Neural progenitor cell (in vitro differentiated cells): ENCODE results near the gene AFF4. TPM values are rescaled to one million over a fixed set of nuclear protein-coding genes. Genes with fewer than 3 reads are reported as not detected.

Experiments
- DNase-seq: peaks from one replicate; pipeline ENCODE4 v3.0.0-alpha.2; 2016; ENCODE audit warnings: low spot score
- H2AFZ ChIP-seq: fragments of 200-600 bp; sonication (generic); replicated peaks from 2 replicates; pipeline ENCODE4 v1.6.1; 2016; ENCODE audit warnings: antibody characterized with exemption
- H3F3A ChIP-seq: fragments of 200-600 bp; sonication (generic); 2 replicates; pipeline ENCODE4 v1.6.1; 2016; ENCODE audit warnings: antibody characterized with exemption, low read depth
- H3K27ac ChIP-seq: fragments of 200-600 bp; sonication (generic); 2 replicates; pipeline ENCODE4 v1.5.1; 2016; ENCODE audit warnings: mild to moderate bottlenecking
- H3K27me3 ChIP-seq: fragments of 200-600 bp; sonication (generic); 2 replicates; pipeline ENCODE4 v1.6.1; 2016; ENCODE audit warnings: mild to moderate bottlenecking, moderate library complexity
- H3K36me3 ChIP-seq: fragments of 200-600 bp; sonication (generic); 2 replicates; pipeline ENCODE4 v1.5.1; 2016
- H3K4me1 ChIP-seq: fragments of 200-600 bp; sonication (generic); 2 replicates; pipeline ENCODE4 v1.6.1; 2016; ENCODE audit warnings: mixed run types
- H3K4me2 ChIP-seq: fragments of 200-600 bp; sonication (generic); 2 replicates; pipeline ENCODE4 v1.6.1; 2016
- H3K4me3 ChIP-seq: fragments of 200-600 bp; sonication (generic); 2 replicates; pipeline ENCODE4 v1.5.1; 2016
- H3K79me2 ChIP-seq: fragments of 200-600 bp; sonication (generic); 2 replicates; pipeline ENCODE4 v1.6.1; 2016; ENCODE audit warnings: low read depth
- H3K9ac ChIP-seq: fragments of 200-600 bp; sonication (generic); 2 replicates; pipeline ENCODE4 v1.6.1; 2016
- H3K9me3 ChIP-seq: fragments of 200-600 bp; sonication (generic); 2 replicates; pipeline ENCODE4 v1.5.1; 2016; ENCODE audit warnings: low read depth
- H4K20me1 ChIP-seq: fragments of 200-600 bp; sonication (generic); 2 replicates; pipeline ENCODE4 v1.6.1; 2016; ENCODE audit warnings: low read depth
- H3K27ac Mint-ChIP-seq: 3 replicates; pipeline ENCODE4 v1.8.0; 2021; ENCODE audit warnings: mixed read lengths
- H3K27me3 Mint-ChIP-seq: 2 replicates; pipeline ENCODE4 v1.8.0; 2022; ENCODE audit warnings: low read depth, mild to moderate bottlenecking, inconsistent platforms, moderate library complexity, mixed read lengths; ENCODE audit not compliant: insufficient read depth
- H3K36me3 Mint-ChIP-seq: 3 replicates; pipeline ENCODE4 v1.8.0; 2021; ENCODE audit warnings: mixed read lengths
- H3K4me1 Mint-ChIP-seq: 3 replicates; pipeline ENCODE4 v1.8.0; 2021; ENCODE audit warnings: mixed read lengths
- H3K4me3 Mint-ChIP-seq: 3 replicates; pipeline ENCODE4 v1.8.0; 2021; ENCODE audit warnings: mild to moderate bottlenecking, moderate library complexity, mixed read lengths
- H3K9me3 Mint-ChIP-seq: 3 replicates; pipeline ENCODE4 v1.8.0; 2020; ENCODE audit warnings: mixed read lengths
- EZH2 ChIP-seq: fragments of 200-600 bp; sonication (generic); IDR thresholded peaks from 2 replicates; pipeline ENCODE4 v1.6.1; 2017; ENCODE audit warnings: antibody characterized with exemption, mild to moderate bottlenecking, moderate library complexity
- EZH2phosphoT487 ChIP-seq: fragments of 200-600 bp; sonication (generic); IDR thresholded peaks from 2 replicates; pipeline ENCODE4 v1.6.1; 2017; ENCODE audit warnings: antibody characterized with exemption
- total RNA-seq: library from RNA; depleted of rRNA; stranded (reverse); fragments of >200 nt; gene quantifications from 2 replicates; pipeline ENCODE4 v1.2.3, GENCODE V29; 2015; ENCODE audit warnings: low replicate concordance
- TF ChIP-seq, protein P1 (sequence below): fragments of 200-600 bp; sonication (generic); IDR thresholded peaks from 2 replicates; pipeline ENCODE4 v1.5.1; 2017; ENCODE audit warnings: antibody characterized with exemption, mild to moderate bottlenecking

Gene AFF4
- total RNA-seq, 1 donor from 2014 or later, result 63.6 TPM

GRCh38 chr5:132953710-132954109 lies 9.7 kb downstream of the AFF4 start:
- H3K27me3 Mint-ChIP-seq, result no peaks in the 10 kb centered on the region
- Histone ChIP-seq H4K20me1 (peaks cover 87% of the 10 kb centered on the region), H3K27ac (no peak overlapping the region), H3K4me3 (no peak overlapping the region), H3K9me3 (no peaks in the 10 kb centered on the region), H3K27me3 (no peaks in the 10 kb centered on the region), H3K4me1 (no peaks in the 10 kb centered on the region), H3K79me2 (peaks cover 98% of the 10 kb centered on the region), H3K36me3 (peaks cover 7% of the 10 kb centered on the region), H3F3A (no peaks in the 10 kb centered on the region), H3K4me2 (no peak overlapping the region), H2AFZ (no peak overlapping the region), H3K9ac (no peak overlapping the region)
- no peak for TF ChIP-seq EZH2
- no peak for TF ChIP-seq EZH2phosphoT487
- TF ChIP-seq, protein P1, sequence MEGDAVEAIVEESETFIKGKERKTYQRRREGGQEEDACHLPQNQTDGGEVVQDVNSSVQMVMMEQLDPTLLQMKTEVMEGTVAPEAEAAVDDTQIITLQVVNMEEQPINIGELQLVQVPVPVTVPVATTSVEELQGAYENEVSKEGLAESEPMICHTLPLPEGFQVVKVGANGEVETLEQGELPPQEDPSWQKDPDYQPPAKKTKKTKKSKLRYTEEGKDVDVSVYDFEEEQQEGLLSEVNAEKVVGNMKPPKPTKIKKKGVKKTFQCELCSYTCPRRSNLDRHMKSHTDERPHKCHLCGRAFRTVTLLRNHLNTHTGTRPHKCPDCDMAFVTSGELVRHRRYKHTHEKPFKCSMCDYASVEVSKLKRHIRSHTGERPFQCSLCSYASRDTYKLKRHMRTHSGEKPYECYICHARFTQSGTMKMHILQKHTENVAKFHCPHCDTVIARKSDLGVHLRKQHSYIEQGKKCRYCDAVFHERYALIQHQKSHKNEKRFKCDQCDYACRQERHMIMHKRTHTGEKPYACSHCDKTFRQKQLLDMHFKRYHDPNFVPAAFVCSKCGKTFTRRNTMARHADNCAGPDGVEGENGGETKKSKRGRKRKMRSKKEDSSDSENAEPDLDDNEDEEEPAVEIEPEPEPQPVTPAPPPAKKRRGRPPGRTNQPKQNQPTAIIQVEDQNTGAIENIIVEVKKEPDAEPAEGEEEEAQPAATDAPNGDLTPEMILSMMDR, result no peak
- H3K36me3 Mint-ChIP-seq, result peaks cover 42% of the 10 kb centered on the region
- peaks cover 28% of the 10 kb centered on the region for H3K9me3 Mint-ChIP-seq
- DNase-seq, result no peak
- H3K4me3 Mint-ChIP-seq, result no peak overlapping the region
- H3K27ac Mint-ChIP-seq, result no peak overlapping the region
- H3K4me1 Mint-ChIP-seq, result peaks cover 3% of the 10 kb centered on the region

- H3K27me3 Mint-ChIP-seq, result no peaks in the 10 kb centered on the region
- TF ChIP-seq EZH2, result no peak
- no peak overlapping the region for H3K4me3 Mint-ChIP-seq
- H4K20me1 ChIP-seq, result peaks cover 89% of the 10 kb centered on the region
- H3F3A ChIP-seq, result no peaks in the 10 kb centered on the region
- peaks cover 39% of the 10 kb centered on the region for H3K36me3 Mint-ChIP-seq
- no peak overlapping the region for H3K27ac Mint-ChIP-seq
- no peaks in the 10 kb centered on the region for H3K27me3 ChIP-seq
- H2AFZ ChIP-seq, result no peak overlapping the region
- H3K9me3 Mint-ChIP-seq, result peaks cover 26% of the 10 kb centered on the region
- peaks cover 98% of the 10 kb centered on the region for H3K79me2 ChIP-seq
- no peaks in the 10 kb centered on the region for H3K9me3 ChIP-seq
- H3K27ac ChIP-seq, result no peak overlapping the region
- no peak overlapping the region for H3K9ac ChIP-seq
- H3K4me3 ChIP-seq, result no peak overlapping the region
- DNase-seq, result no peak
- H3K36me3 ChIP-seq, result peaks cover 7% of the 10 kb centered on the region
- no peaks in the 10 kb centered on the region for H3K4me1 ChIP-seq
- no peaks in the 10 kb centered on the region for H3K4me1 Mint-ChIP-seq
- H3K4me2 ChIP-seq, result no peak overlapping the region
Observed at GRCh38 chr5:132952829-132953228, 10.6 kb downstream of the AFF4 start.

DNA sequence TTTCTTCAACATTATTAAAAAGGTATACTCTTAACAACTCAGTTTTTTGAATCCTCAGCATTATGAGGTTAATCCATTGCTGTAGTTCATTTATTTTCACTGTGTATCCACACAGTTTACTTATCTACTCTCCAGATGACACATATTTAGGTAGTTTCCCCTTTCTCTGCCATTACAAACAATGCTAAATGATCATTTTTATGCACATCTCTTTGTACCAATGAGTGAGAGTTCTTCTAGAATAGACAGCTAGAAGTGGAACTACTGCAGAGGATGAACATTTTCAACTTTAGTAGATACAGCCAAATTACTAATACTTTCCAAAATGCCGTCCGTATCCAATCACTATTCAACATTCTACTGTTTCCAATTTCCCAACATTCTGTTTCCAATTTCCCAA lies 11.5 kb downstream of the AFF4 start:
- H3K79me2 ChIP-seq, result peaks cover 98% of the 10 kb centered on the region
- Mint-ChIP-seq H3K4me1 (no peaks in the 10 kb centered on the region), H3K27me3 (no peaks in the 10 kb centered on the region), H3K36me3 (peaks cover 40% of the 10 kb centered on the region), H3K9me3 (peaks cover 30% of the 10 kb centered on the region), H3K4me3 (no peak overlapping the region), H3K27ac (no peak overlapping the region)
- H3K27me3 ChIP-seq, result no peaks in the 10 kb centered on the region
- H3K36me3 ChIP-seq, result peaks cover 7% of the 10 kb centered on the region
- no peak overlapping the region for H3K9ac ChIP-seq
- H3K27ac ChIP-seq, result no peak overlapping the region
- H3K4me3 ChIP-seq, result no peak overlapping the region
- H2AFZ ChIP-seq, result no peak overlapping the region
- H3K4me1 ChIP-seq, result no peaks in the 10 kb centered on the region
- TF ChIP-seq EZH2, result no peak
- no peaks in the 10 kb centered on the region for H3K9me3 ChIP-seq
- DNase-seq, result no peak
- peaks cover 89% of the 10 kb centered on the region for H4K20me1 ChIP-seq
- no peak overlapping the region for H3K4me2 ChIP-seq
- H3F3A ChIP-seq, result no peaks in the 10 kb centered on the region

DNA sequence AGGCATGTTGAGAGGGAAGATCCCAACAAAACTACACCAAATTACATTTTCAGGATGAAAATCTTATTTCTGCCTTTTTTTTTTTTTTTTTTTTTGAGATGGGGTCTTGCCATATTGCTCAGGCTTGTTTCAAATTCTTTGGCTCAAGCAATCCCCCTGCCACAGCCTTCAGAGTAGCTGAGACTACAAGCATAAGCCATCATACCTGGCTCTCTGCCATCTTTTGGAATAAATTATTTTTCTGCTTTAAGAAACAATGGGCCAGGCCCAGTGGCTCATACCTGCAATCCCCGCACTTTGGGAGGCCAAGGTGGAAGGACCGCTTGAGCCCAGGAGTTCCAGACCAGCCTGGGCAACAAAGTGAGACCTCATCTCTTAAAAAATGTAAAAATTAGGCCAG lies 14.3 kb downstream of the AFF4 start:
- Histone ChIP-seq H3K9ac (no peak overlapping the region), H3K27me3 (no peaks in the 10 kb centered on the region), H3F3A (no peaks in the 10 kb centered on the region), H2AFZ (no peak overlapping the region), H3K36me3 (no peaks in the 10 kb centered on the region), H3K9me3 (no peaks in the 10 kb centered on the region), H3K27ac (no peak overlapping the region), H3K4me3 (no peak overlapping the region), H3K4me2 (no peak overlapping the region), H3K4me1 (no peaks in the 10 kb centered on the region), H4K20me1 (peaks cover 96% of the 10 kb centered on the region), H3K79me2 (peaks cover 100% of the 10 kb centered on the region)
- H3K27ac Mint-ChIP-seq, result no peak overlapping the region
- no peaks in the 10 kb centered on the region for H3K4me1 Mint-ChIP-seq
- peaks cover 37% of the 10 kb centered on the region for H3K36me3 Mint-ChIP-seq
- H3K4me3 Mint-ChIP-seq, result no peak overlapping the region
- H3K9me3 Mint-ChIP-seq, result peaks cover 21% of the 10 kb centered on the region
- DNase-seq, result no peak
- H3K27me3 Mint-ChIP-seq, result no peaks in the 10 kb centered on the region
- TF ChIP-seq EZH2phosphoT487 (no peak), EZH2 (no peak)
- TF ChIP-seq, protein P1, result no peak
